ENCODE results near the gene SERPINB13. TPM values are rescaled to one million over a fixed set of nuclear protein-coding genes. Genes with fewer than 3 reads are reported as not detected.

The SERPINB13 gene
- total RNA-seq, 2 experiments from 2014 or later, result not detected

DNA sequence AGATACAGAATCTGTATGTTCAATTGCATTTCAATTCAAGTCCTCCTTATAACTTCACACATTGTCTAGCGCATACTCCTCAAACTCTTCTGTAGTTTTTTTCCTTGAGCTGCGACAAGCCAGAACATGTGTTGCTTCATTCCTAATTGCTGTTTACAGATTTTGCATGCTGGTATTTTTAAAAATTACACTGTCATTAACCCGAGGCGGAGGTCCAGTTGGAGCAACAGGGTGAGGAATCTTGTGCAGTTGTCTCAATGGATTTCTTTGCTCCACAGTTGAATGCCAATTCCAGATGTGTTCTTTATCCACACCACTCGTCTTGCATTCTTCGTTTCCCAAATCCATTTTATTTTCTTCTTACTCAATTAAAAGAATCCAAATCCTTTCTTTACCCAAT lies 16.4 kb upstream of the SERPINB13 start:
- Mint-ChIP-seq H3K4me1 (no peaks in the 10 kb centered on the region), H3K9me3 (no peaks in the 10 kb centered on the region), H3K27ac (no peak overlapping the region), H3K27me3 (peaks cover 9% of the 10 kb centered on the region), H3K36me3 (no peaks in the 10 kb centered on the region), H3K4me3 (no peak overlapping the region)
- no peak for DNase-seq

DNA sequence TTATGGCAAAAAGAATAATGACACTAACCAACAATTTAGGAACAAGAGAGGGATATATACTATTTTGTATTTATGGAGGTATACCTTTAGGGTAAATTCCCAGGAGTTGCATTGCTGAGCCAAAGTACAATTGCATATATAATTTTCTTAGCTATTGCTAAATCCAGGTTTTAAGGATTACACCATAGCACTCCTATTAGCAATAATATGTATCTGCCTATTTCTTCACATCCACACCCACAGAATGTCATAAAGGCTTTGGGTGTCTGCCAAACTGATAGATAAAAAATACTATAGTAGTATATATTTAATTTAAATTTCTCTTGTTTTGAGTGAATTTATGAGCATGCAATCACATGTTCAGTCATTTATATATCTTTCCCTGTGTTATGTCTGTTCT lies 11.5 kb upstream of the SERPINB13 start:
- H3K27ac Mint-ChIP-seq, result no peak overlapping the region
- H3K36me3 Mint-ChIP-seq, result no peaks in the 10 kb centered on the region
- no peaks in the 10 kb centered on the region for H3K9me3 Mint-ChIP-seq
- H3K27me3 Mint-ChIP-seq, result peaks cover 7% of the 10 kb centered on the region
- peaks cover 1% of the 10 kb centered on the region for H3K4me1 Mint-ChIP-seq
- no peak for DNase-seq
- no peak overlapping the region for H3K4me3 Mint-ChIP-seq

DNA sequence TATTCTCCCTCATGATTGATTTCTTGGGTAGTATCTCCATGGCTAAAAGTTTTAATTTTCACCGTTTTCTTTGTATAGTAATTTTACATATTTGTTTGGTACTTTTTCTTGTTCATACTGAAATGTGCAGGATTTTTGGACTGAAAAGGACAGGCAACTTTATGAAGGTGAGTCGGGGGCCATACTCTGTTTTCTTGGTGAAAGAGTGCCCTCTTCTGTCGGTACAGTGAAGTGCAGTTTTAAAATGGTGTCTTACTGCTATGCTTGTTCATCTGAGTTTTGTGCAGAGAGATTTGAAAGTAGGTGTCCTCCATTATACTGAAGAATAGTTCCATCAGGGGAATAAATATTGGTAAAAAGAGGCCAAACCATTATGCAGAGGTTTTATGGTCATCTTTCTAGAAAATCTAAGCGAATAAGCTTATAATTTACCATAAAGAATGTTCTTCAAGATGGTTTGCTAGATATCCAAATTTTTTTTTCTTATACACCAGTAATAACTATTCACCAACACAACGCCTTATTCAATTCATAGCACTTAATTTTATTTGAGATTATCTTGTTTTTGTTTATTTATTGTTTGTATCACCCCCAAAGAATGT lies 8.7 kb upstream of the SERPINB13 start:
- no peaks in the 10 kb centered on the region for H3K9me3 Mint-ChIP-seq
- no peak overlapping the region for H3K27ac Mint-ChIP-seq
- H3K4me3 Mint-ChIP-seq, result no peak overlapping the region
- peaks cover 1% of the 10 kb centered on the region for H3K4me1 Mint-ChIP-seq
- H3K27me3 Mint-ChIP-seq, result peaks cover 6% of the 10 kb centered on the region
- H3K36me3 Mint-ChIP-seq, result no peaks in the 10 kb centered on the region
- DNase-seq, result no peak

DNA sequence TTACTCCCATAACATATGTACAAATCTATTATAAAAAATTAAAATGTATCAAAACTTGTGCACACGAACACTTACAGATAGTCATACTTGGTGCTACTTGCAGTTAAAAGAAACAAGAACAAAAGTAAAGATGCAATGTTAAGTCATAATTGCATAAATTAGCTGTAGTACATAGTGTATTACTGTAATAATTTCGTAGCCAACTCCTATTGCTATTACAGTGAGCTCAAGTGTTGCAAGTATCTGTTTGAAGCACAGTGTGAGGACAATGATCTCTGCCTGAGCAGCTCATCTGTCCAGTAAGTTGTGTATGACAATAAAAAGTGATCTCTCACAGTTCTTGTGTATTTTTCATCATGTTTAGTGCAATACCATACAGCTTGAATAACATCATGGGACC lies 7.5 kb upstream of the SERPINB13 start:
- Mint-ChIP-seq H3K9me3 (no peaks in the 10 kb centered on the region), H3K4me3 (no peak overlapping the region), H3K27ac (no peak overlapping the region), H3K27me3 (peaks cover 6% of the 10 kb centered on the region), H3K36me3 (no peaks in the 10 kb centered on the region), H3K4me1 (peaks cover 1% of the 10 kb centered on the region)
- no peak for DNase-seq

DNA sequence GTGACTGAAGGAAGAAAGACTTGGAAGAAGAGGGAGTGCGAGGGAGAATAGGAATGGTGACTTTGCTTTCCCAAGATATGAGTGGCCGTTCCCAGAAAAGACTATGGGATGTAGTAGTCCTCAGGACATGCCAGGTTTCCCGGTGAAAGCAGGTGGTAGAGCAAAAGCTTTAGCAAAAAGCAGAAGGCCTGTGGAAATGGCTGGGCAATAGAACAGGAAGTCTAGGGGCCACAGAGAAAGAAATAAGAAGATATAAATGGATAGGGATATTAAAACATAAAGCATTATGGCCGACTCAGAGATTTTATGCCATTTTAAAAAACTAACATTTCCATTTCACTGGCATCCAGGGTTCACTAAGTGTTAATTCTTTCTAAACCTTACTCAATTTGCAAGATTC lies 1.2 kb upstream of the SERPINB13 start:
- no peaks in the 10 kb centered on the region for H3K4me1 Mint-ChIP-seq
- DNase-seq, result no peak
- no peak overlapping the region for H3K27ac Mint-ChIP-seq
- H3K9me3 Mint-ChIP-seq, result no peaks in the 10 kb centered on the region
- no peaks in the 10 kb centered on the region for H3K36me3 Mint-ChIP-seq
- no peaks in the 10 kb centered on the region for H3K27me3 Mint-ChIP-seq
- H3K4me3 Mint-ChIP-seq, result no peak overlapping the region

DNA sequence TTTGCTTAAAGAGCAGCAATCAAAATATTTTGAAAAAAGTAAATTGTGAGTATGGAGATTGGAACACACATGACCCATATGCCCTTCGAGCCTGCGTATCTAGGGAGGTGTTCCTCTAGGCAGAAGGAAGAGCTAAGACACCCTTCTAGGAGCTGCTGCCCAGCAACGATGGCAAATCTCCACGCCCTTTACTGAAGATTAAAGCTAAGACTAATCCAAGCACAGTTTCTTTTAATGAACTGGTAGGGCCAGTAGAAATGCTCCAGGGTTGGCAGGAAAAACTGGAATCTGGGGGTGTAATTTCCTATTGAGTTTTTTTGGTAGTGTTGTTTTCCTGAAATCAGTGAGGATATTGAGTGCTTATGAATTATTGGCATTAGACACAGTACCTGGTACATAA lies 712 bp upstream of the SERPINB13 start:
- H3K4me3 Mint-ChIP-seq, result no peak overlapping the region
- no peaks in the 10 kb centered on the region for H3K27me3 Mint-ChIP-seq
- H3K36me3 Mint-ChIP-seq, result no peaks in the 10 kb centered on the region
- no peaks in the 10 kb centered on the region for H3K9me3 Mint-ChIP-seq
- H3K4me1 Mint-ChIP-seq, result no peaks in the 10 kb centered on the region
- no peak overlapping the region for H3K27ac Mint-ChIP-seq
- no peak for DNase-seq

DNA sequence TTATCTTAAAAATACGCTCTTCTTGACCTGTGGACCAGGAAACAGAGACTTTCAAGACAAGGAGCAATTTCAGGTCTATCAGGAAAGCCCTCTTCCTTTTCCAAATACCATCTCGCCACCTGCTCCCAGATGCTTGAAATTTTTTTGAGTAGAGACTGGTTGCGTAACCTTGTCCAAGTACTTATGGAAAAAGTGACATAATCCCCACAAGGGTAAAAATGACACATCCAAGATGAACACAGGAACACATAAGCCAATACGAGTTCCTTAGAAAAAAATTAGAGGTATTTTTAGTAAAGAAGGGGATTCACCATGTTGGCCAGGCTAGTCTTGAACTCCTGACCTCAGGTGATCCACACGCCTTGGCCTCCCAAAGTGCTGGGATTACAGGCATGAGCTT lies 1.8 kb downstream of the SERPINB13 start:
- DNase-seq, result no peak

DNA sequence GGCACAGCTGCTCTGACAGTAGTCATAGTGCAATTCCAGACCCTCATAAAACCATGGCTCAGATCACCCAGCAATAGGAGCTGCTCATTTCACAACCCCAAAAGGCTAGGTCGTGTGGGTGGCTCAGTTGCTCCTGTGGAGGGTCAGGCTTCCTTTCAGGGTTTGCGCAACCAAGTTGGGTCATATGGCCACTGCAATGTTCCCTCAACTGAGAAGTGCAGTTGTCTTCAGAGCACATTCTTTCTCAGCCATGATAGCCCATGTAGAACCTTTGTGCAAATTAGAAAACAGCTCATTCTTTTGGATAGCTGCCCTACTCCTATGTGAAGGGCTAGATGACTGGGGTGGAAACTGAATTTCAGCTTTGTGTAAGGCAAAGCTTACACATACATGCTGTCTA lies 3.2 kb downstream of the SERPINB13 start:
- Mint-ChIP-seq H3K27ac (no peak overlapping the region), H3K9me3 (no peaks in the 10 kb centered on the region), H3K4me3 (no peak overlapping the region), H3K4me1 (no peaks in the 10 kb centered on the region), H3K27me3 (no peaks in the 10 kb centered on the region), H3K36me3 (no peaks in the 10 kb centered on the region)
- DNase-seq, result no peak

More for the DNA sequence above, 1.8 kb downstream of the SERPINB13 start:
- Mint-ChIP-seq H3K4me3 (no peak overlapping the region), H3K4me1 (no peaks in the 10 kb centered on the region), H3K27ac (no peak overlapping the region), H3K9me3 (no peaks in the 10 kb centered on the region), H3K36me3 (no peaks in the 10 kb centered on the region), H3K27me3 (no peaks in the 10 kb centered on the region)

DNA sequence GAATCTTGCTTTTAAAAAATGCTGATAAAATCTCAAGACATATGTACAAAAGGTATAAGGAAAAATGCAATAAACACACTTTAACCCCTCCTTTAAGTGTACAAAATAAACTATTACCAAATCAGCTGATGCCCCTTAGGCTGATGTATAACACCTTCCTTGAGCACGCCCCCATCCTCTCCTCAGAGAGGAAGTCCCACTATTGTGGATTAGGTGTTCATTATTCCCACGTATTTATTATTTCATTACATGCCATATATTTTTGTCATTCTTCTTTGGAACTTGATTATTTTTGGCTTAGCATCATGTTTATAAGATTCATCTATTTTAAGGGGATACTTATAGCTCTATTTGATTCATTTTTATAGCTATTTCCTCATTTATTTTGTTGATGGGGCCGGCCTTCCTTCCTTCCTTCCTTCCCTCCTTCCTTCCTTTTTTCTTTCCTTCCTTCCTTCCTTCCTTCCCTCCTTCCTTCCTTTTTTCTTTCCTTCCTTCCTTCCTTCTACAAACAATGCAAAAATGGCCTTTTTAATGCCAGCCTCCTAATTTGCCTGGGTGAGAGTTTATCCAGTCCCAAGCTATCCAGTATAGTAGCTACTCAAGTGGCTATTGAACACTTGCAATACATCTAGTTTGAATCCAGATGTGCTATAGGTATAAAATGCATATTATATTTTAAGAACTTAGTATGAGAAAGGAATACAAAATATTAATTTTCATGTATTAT lies 4.0 kb downstream of the SERPINB13 start:
- Mint-ChIP-seq H3K4me3 (no peak overlapping the region), H3K27me3 (no peaks in the 10 kb centered on the region), H3K4me1 (no peaks in the 10 kb centered on the region), H3K27ac (no peak overlapping the region), H3K9me3 (no peaks in the 10 kb centered on the region), H3K36me3 (no peaks in the 10 kb centered on the region)
- no peak for DNase-seq

DNA sequence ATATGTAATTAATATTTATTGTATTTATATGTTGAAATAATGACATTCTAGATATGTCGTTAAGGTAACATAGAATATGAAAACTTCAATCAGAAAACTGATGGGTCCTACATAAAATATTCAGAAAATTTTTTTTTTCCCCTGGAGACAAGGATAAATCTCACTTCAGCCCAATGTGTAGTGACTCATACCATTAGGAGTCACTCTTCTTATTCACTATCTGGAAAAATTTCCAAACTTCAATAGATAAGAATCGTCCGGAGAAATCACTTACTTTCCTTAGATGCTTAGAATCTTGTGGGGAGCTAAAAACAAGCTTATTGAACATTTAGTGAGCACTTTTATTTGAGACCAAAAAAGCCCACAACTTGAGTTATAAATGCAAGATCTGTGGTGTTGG lies 4.6 kb downstream of the SERPINB13 start:
- Mint-ChIP-seq H3K36me3 (no peaks in the 10 kb centered on the region), H3K9me3 (no peaks in the 10 kb centered on the region), H3K27me3 (no peaks in the 10 kb centered on the region), H3K4me3 (no peak overlapping the region), H3K27ac (no peak overlapping the region), H3K4me1 (no peaks in the 10 kb centered on the region)
- DNase-seq, result no peak

DNA sequence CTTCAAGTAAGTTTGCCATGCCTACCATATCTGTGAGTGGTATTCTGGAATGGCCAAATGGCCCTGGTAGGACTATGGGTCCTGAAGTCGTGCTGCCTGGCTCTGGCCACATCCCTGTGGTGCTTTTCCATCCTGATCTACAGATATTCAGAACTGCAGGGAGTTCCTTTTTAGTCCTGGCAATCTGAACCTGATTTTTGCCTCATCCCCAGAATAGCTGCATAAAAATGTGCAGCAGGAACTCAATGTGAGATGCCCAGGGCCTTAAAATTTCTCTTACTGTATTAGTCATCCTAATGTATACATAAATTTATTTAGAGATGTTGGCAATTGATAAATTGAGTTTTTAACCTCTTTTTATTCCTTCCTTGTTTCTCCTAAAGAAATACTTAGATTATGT lies 5.3 kb downstream of the SERPINB13 start:
- Mint-ChIP-seq H3K27ac (no peak overlapping the region), H3K27me3 (no peaks in the 10 kb centered on the region), H3K36me3 (no peaks in the 10 kb centered on the region), H3K4me1 (no peaks in the 10 kb centered on the region), H3K4me3 (no peak overlapping the region), H3K9me3 (no peaks in the 10 kb centered on the region)
- no peak for DNase-seq

DNA sequence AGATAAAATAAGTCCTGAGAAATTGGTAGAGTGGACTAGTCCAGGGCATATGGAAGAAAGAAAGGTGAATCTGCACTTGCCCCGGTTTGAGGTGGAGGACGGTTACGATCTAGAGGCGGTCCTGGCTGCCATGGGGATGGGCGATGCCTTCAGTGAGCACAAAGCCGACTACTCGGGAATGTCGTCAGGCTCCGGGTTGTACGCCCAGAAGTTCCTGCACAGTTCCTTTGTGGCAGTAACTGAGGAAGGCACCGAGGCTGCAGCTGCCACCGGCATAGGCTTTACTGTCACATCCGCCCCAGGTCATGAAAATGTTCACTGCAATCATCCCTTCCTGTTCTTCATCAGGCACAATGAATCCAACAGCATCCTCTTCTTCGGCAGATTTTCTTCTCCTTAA lies 9.8 kb downstream of the SERPINB13 start:
- H3K27ac Mint-ChIP-seq, result no peak overlapping the region
- DNase-seq, result no peak
- H3K27me3 Mint-ChIP-seq, result no peaks in the 10 kb centered on the region
- H3K9me3 Mint-ChIP-seq, result no peaks in the 10 kb centered on the region
- no peak overlapping the region for H3K4me3 Mint-ChIP-seq
- no peaks in the 10 kb centered on the region for H3K4me1 Mint-ChIP-seq
- H3K36me3 Mint-ChIP-seq, result no peaks in the 10 kb centered on the region

DNA sequence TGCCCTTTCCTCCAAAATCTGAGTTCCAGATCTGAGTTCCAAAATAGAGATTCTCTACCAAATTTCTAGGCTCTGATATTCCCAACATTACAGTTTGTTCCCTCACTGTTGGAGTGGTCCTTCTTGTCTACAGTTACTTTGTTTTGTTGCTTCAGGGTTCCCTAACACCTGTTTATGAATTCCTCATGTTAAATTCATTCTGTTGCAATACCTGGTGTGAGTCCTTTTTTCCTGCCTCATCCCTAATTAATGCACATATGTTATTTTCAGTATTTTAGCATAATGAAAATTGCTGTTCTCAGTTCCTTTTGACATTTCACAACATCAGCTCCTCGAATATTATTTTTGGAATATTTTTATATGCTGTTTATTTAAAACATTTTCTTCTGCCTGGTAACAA lies 16.2 kb downstream of the SERPINB13 start:
- Mint-ChIP-seq H3K27me3 (no peaks in the 10 kb centered on the region), H3K9me3 (no peaks in the 10 kb centered on the region), H3K36me3 (no peaks in the 10 kb centered on the region), H3K4me1 (no peaks in the 10 kb centered on the region), H3K4me3 (no peak overlapping the region), H3K27ac (no peak overlapping the region)
- no peak for DNase-seq

DNA sequence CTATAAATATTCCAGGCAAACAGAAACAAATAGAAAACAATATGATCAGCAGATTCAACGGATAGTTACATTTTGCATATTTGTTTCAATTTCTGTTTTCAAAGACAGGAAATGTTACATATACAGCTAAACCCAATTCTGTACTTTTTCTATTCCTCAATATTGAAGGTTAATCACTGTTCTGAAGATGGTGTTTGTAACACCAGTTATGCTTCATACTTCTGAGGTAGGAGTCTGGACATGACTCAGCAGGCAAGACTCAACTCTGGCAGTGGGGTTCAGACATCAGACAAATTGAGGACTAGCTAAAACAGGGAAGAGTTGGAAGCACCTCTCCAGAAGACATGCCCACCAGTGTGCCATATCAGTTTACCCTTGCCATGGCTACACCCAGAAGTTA lies 16.6 kb downstream of the SERPINB13 start:
- Mint-ChIP-seq H3K4me3 (no peak overlapping the region), H3K36me3 (no peaks in the 10 kb centered on the region), H3K27ac (no peak overlapping the region), H3K27me3 (no peaks in the 10 kb centered on the region), H3K9me3 (no peaks in the 10 kb centered on the region), H3K4me1 (no peaks in the 10 kb centered on the region)
- no peak for DNase-seq

DNA sequence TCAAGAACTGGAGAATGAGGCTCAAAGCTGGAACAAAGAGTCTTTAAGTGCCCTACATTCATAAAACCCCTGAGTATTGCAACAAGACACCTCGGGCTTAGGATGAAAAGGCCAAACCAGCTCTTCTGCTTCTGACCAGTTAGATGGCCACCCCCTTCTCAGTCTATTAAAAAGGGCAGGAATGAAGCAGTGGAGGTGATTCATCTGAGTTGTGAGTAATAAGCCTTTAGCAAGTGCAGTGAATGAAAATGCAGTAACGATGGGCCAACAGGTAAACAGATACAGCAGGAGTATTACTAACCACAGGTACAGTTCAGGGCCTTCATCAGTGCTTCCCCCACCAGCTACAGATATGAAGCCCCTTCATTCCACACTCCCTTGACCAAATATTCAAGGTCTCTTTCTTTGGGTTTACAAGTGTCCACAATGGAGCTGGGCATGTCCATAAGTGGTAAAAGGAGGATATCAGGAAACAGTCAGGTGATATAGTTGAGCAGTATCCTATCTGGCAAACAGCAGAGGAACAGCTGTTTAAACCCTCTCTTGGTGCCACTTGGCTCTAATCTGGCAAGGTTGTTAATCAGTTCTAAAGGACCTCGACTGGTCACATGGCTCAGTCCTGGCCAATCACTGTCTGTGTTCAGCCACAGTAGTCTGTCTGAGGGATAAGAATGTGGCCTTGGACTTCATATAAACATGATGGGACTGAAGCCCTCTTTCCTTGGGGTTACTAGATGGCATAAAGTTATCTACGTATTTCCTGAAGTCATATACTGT lies 17.8 kb downstream of the SERPINB13 start:
- Mint-ChIP-seq H3K4me3 (no peak overlapping the region), H3K9me3 (no peaks in the 10 kb centered on the region), H3K27me3 (no peaks in the 10 kb centered on the region), H3K36me3 (no peaks in the 10 kb centered on the region), H3K27ac (no peak overlapping the region), H3K4me1 (no peaks in the 10 kb centered on the region)
- no peak for DNase-seq

DNA sequence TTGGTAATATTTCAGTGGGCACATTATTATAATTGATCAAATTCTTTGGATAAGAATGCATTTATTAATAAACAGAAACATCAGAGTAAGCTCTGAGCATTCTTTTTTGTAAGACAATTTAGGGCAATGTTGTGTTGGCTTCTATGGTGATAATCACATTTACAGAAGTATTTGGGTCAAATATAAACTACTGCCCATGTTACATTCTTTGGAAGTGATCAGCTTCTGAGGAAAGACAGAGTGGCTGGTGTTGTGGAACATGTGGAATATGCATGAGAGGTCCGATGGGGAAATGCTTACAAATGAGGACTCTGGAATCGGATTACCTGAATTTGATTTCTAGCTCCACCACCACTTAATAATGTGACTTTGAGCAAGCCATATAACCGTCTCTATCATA lies 19.4 kb downstream of the SERPINB13 start:
- DNase-seq, result no peak
- Mint-ChIP-seq H3K27ac (no peak overlapping the region), H3K36me3 (no peaks in the 10 kb centered on the region), H3K9me3 (no peaks in the 10 kb centered on the region), H3K4me3 (no peak overlapping the region), H3K27me3 (no peaks in the 10 kb centered on the region), H3K4me1 (no peaks in the 10 kb centered on the region)
